GM12873 (cell line): ENCODE results near the gene METTL27.

Experiments
- TF ChIP-seq, protein P1 (sequence below): IDR thresholded peaks from 2 replicates; pipeline ENCODE4 v1.5.1; 2012; ENCODE audit warnings: low read depth, mild to moderate bottlenecking, moderate library complexity, low read length, control low read depth; ENCODE audit not compliant: insufficient read depth; ENCODE audit errors: missing control alignments

The METTL27 gene

GRCh38 chr7:73872056-73872908 is 30.0 kb upstream of the METTL27 start:
- TF ChIP-seq, protein P1, sequence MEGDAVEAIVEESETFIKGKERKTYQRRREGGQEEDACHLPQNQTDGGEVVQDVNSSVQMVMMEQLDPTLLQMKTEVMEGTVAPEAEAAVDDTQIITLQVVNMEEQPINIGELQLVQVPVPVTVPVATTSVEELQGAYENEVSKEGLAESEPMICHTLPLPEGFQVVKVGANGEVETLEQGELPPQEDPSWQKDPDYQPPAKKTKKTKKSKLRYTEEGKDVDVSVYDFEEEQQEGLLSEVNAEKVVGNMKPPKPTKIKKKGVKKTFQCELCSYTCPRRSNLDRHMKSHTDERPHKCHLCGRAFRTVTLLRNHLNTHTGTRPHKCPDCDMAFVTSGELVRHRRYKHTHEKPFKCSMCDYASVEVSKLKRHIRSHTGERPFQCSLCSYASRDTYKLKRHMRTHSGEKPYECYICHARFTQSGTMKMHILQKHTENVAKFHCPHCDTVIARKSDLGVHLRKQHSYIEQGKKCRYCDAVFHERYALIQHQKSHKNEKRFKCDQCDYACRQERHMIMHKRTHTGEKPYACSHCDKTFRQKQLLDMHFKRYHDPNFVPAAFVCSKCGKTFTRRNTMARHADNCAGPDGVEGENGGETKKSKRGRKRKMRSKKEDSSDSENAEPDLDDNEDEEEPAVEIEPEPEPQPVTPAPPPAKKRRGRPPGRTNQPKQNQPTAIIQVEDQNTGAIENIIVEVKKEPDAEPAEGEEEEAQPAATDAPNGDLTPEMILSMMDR: no peak

DNA sequence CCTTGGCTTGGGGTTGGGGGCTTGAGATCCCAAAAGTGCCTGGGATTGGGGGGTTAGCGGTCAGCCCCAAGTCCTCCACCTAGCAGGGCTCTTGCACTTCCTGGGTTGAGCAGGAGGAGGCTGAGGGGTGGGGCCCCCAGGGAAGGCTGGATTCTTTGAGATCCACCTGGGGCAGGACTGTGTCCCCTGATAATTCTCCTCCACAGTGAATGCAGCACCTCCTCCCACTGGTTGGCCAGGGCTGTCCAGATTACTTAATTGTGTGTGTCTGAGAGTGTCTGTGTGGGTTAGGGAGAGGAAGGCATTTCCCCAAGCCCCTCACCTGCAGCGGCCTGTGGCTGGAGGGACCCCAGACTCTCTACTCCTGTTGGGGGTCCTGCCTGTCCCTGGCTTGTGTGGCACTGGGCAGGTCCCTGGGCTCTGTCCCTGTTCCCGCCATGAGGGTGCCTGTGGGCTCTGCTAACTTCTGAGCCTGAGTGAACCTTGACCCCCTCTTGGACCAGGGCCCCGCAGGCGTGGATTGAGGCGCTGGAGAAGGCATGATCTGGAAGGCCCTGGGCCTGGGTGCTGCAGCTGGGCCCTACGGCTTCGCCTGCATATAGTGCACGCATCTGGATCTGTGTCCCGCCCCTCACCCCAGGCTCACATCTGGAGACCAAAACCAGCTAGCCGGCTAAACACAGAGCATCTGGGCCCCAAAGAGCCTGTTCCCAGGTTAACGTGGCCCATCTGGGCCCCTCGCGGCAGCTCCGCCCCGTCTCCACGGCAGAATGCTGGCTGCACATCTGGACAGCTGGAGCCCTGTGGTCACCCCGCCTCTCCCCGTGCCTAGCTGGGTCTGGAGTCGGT is 29.1 kb upstream of the METTL27 start:
- TF ChIP-seq, protein P1: no peak

DNA sequence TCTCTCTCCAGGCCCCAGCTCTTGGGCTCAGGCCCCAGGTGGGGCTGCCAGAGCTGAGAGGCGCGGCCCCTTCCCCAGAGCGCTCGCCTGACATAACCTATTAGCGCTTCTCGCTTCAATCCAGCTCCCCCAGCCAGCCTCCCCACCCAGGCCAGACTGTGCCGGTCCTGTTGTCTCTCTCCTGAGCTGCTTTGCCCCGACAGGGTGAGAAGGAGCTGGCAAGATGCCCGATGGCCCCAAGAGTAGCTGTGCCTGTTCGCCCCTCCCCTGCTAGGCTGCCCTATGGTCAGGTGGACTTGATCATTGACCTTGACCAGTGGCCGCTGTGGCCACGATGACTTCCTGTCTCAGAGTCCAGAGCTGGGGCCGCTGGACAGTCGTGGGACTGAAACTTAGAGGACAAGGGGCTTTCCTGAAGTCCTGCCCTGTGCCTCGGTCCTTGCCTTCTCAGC is 27.8 kb upstream of the METTL27 start:
- TF ChIP-seq, protein P1: no peak

- TF ChIP-seq, protein P1: no peak
Observed at GRCh38 chr7:73869011-73869798, 26.9 kb upstream of the METTL27 start.

GRCh38 chr7:73866446-73866767 is 24.1 kb upstream of the METTL27 start:
- TF ChIP-seq, protein P1: no peak

DNA sequence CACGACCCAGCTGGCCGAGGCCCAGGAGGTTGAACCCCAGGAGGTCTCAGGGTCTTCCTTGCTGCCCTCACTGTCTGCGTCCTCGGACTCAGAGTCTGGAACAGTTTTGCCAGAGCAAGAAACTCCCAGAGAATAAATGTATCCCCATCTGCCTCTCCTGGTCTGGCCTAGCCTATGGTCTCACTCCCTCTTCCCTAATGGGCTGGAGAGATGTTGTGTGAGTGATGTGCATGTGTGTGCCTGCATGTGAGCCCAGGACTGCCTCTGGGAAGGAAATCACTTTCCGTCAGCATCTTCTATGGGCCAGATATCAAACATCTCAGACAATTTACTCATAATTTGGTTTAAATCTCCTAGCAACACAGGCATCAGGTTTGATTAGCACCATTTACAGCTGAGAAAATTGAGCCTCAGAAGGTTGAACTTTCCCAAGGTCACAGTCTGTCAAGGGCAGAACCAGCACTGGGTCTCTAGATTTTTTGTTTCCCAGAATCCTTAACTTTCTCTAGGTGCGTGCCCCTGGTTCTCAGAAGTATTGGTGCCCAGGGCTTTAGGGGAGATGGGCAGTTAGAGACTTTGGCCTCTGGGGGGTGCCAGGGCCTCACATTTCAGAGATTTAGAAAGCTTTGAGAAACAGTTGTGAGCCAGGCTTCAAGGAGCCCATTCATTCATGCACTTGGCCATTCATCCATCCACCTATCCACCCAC is 23.6 kb upstream of the METTL27 start:
- TF ChIP-seq, protein P1: peak; percentile 64
